ENCODE measurements around the gene GPS2.

The GPS2 gene

DNA sequence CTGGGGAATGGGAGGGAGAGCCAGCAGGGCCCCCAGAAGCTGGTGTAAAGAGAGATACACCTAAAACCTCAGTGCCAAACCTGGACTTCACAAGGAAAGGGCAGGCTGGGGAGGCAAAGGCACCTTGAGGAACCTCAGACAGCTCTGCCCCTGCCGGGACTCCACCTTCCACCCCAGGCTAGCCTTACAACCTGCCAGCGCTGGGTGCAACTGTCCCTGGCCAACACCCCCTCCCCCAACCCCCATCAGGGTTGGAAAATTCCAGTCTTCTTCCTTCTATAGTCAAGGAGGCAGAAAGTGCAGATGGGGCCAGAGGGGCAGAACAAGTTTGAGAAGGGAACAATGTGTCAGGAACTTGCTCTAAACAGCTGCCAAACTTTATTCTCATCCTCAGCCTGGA, 23.0 kb downstream of the GPS2 start:
- no peak for DNase-seq

GRCh38 chr17:7290685-7291084, 24.5 kb downstream of the GPS2 start:
- no peak for DNase-seq

DNA sequence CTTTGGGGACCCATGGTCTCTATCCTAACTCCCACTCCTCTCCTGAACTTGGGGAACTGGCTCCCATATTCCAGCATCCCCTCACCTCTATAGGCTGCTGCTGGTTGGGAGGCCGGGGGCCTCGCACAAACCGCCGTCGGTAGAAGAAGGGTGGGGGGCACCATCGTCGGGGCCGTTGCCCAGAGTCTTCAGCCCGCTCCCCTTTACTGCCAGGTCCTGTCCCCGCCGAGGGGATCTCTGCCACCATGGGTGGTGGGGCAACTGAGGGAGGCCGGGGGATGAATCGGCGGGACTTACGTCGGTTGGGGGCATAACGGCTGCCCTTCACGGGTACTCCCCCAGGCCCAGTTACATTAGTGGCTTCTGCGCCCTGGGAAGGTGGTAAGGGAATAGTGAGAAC, 25.0 kb downstream of the GPS2 start:
- DNase-seq, result no peak

GRCh38 chr17:7289256-7290032, 25.7 kb downstream of the GPS2 start:
- DNase-seq, result no peak

DNA sequence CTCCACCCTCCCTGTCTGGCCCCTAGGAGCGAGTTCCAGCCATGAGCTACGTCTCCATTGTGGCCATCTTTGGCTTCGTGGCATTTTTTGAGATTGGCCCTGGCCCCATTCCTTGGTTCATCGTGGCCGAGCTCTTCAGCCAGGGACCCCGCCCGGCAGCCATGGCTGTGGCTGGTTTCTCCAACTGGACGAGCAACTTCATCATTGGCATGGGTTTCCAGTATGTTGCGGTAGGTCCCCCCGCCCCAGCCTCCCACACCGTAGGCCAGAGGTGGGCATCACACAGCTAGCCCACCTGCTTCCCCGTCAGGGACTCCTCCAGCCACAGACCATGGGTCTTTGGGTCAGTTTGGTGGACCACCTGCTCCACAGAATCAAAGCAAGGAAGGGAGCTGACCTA, 29.5 kb downstream of the GPS2 start:
- no peak for DNase-seq

- DNase-seq, result no peak
Measured at GRCh38 chr17:7284911-7285310, 30.2 kb downstream of the GPS2 start.

DNA sequence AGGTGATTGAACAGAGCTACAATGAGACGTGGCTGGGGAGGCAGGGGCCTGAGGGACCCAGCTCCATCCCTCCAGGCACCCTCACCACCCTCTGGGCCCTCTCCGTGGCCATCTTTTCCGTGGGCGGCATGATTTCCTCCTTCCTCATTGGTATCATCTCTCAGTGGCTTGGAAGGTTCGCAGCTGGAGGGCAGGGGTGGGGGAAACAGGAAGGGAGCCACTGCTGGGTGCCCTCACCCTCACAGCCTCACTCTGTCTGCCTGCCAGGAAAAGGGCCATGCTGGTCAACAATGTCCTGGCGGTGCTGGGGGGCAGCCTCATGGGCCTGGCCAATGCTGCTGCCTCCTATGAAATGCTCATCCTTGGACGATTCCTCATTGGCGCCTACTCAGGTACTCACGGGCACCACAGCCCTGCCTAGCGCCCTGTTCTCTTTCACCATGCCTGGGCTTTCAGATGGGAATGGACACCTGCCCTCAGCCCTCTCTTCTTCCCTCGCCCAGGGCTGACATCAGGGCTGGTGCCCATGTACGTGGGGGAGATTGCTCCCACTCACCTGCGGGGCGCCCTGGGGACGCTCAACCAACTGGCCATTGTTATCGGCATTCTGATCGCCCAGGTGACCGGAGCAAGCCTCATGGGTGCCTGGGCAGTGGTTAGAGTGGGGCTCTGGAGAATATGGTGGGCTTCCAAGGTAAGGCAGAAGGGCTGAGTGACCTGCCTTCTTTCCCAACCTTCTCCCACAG, 31.5 kb downstream of the GPS2 start:
- DNase-seq, result no peak

- DNase-seq, result no peak
Measured at GRCh38 chr17:7282752-7283321, 32.3 kb downstream of the GPS2 start.

DNA sequence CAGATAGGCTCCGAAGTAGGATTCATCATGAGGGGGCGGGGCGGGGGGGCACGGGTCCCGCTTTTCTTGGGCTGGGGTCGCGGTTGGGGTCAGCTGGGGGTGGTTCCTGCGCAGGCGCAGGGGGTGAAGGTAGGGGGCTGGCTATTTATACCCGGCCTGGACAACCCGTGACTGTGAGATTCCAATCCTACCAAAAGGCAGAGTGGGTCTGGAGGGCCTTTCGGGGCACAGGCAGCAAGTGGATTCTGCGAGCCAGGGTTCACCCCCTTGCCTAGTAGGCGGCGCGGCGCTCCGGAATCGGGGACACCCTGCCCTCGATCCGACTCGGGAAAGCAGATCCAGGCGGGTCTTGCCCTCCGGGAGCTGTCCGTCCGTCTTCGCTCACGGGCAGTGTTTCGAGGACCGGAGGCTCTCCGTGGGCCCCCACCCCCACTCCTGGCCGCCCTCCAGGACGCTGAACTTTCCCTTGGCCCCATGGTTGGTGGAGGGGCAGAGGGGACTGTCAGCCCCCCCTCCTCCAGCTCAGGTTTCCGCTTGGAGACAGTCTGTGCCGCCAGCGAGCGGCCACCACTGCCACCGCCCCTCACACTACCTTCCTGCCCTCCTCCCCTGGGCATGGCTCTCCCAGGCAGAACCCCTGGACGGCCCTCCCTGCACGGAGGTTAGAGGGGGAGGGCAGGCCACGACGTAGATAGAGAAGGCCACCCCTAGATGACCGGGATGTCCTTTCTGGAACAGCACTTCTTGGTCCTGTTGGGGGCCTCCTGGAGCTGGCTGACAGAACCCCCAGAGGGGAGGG, 33.0 kb downstream of the GPS2 start:
- no peak for DNase-seq

- DNase-seq, result peak; percentile 91
Measured at GRCh38 chr17:7281074-7281952, 33.8 kb downstream of the GPS2 start, which contains the start of gene SLC2A4. Gene SLC2A4, plus strand, starts transcription at chr17:7281718. Its CDS starts 217 bp downstream, at chr17:7281935.

GRCh38 chr17:7280519-7281073, 34.6 kb downstream of the GPS2 start:
- peak; percentile 85 for DNase-seq

DNA sequence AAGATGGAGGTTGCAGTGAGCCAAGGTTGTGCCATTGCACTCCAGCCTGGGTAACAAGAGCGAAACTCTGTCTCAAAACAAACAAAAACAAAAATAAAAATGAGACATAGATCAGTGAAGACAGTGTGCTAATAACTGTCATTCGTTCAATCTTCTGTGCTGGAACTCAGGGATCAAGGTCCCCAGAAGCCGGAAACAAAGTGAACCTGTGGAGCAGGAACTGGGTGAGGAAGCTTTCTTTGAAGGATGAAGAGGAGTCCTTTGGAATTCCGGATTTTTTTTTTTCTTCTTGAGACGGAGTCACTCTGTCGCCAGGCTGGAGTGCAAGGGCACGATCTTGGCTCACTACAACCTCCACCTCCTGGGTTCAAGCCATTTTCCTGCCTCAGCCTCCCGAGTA, 35.7 kb downstream of the GPS2 start:
- no peak for DNase-seq

DNA sequence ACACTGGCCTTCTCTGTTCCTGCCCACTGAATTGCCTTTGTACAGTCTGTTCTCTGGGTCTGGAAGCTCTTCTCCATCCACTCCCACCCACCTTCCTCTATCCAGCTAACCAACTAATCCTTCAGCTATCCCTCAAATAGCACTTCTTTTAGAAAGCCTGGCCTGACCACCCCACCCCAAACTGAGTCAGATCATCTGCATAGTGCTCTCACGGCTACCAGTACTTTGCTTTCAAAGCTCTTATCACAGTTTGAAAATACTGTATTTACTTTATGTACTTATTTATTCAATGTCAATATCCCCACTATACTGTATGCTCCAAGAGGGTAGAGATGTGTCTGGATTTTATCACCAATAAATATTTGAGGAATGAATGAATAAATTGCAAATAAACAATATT, 48.4 kb downstream of the GPS2 start:
- DNase-seq, result no peak

GRCh38 chr17:7263801-7264078, 51.4 kb downstream of the GPS2 start:
- no peak for DNase-seq

DNA sequence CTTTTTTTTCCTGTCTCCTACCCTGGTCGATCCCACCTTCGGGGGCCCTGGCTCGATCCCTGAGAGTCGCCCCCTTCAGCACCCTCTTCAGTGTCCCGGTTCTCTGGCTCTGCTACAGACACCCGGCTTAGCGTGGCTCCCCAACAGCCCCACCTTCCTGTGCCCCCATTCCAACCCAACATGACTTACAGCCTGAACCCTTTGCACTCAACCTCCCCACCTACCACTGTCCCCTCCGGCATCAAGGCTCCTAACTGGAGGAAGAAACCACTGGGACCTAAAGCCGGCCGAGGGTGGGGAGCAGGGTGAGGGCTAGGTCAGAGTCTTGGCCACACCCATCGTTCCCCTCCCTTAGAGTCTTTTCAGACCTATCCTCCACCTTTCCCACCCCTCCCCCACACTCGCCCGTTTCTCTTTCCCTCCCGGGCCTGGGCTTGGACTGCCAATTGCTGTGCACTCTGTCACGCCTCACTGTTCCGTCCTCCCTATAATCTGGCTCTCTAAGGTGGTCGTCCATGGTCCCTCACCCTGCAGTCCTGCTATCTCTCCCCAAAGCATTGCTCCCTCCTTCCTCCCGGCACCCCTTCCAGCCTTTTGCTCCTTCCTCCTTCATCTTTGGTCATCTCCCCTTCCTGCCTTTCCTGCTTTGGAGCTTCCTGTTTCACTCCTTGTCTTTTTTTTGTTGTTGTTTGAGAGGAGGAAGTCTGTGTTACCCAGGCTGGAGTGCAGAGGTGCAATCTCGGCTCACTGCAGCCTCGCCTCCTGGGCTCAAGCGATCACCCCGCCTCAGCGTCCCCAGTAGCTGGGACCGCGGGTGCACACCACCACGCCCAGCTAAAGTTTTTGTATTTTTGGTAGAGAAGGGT, 52.0 kb downstream of the GPS2 start:
- DNase-seq, result peak; percentile 23

Measured in CD4-positive, alpha-beta T cell treated with Interleukin-6 for 4 hours (primary cell).